Stimulated activated CD8-positive, alpha-beta memory T cell treated with anti-CD3 and anti-CD28 coated beads, Interleukin-4, amount 100 ng/mL, for 4 hours (primary cell): ENCODE measurements around the gene SPRR2D.
"Not testable (repeated sequence)": the region's sequence is repeated elsewhere in the genome, so short reads cannot be mapped to it uniquely, and the experiment has no call there.

ENCODE experiments used
- DNase-seq, 2 donors: peaks; one replicate each; pipeline ENCODE4 v3.0.0-alpha.2; 2020; ENCODE audit warnings: low read depth in 2 of 2, low spot score in 1 of 2

SPRR2D gene

GRCh38 chr1:153021829-153022228 is 19.1 kb downstream of the SPRR2D start:
- not testable (repeated sequence) for DNase-seq

- DNase-seq, result not testable (repeated sequence)
Measured at GRCh38 chr1:153011235-153011758, 29.6 kb downstream of the SPRR2D start.

- DNase-seq, result no peak
Measured at GRCh38 chr1:153001382-153001781, 39.5 kb downstream of the SPRR2D start, which contains the start of gene SPRR3. Gene SPRR3 (plus strand): TSS chr1:153001749. CDS start chr1:153003021, 1,272 bp downstream.

GRCh38 chr1:153000294-153000693 is 40.6 kb downstream of the SPRR2D start:
- DNase-seq, result no peak

GRCh38 chr1:152999818-153000217 is 41.1 kb downstream of the SPRR2D start:
- no peak for DNase-seq

- no peak for DNase-seq
Measured at GRCh38 chr1:152998476-152998875, 42.4 kb downstream of the SPRR2D start.

GRCh38 chr1:152997901-152998300 is 43.0 kb downstream of the SPRR2D start:
- DNase-seq, result no peak

- DNase-seq, result no peak
Measured at GRCh38 chr1:152996633-152997400, 44.1 kb downstream of the SPRR2D start.

- DNase-seq, result no peak
Measured at GRCh38 chr1:152995842-152996241, 45.1 kb downstream of the SPRR2D start.

GRCh38 chr1:152993186-152993585 is 47.7 kb downstream of the SPRR2D start:
- DNase-seq, result no peak
